H9 (cell line): ENCODE measurements around the gene SKP2. TPM values are rescaled to one million over a fixed set of nuclear protein-coding genes. Genes with fewer than 3 reads are reported as not detected.

Experiments
- DNase-seq: peaks from one replicate; pipeline ENCODE4 v3.0.0-alpha.2; 2017
- H2AFZ ChIP-seq: one replicate; pipeline ENCODE4 v1.6.1; 2013; ENCODE audit warnings: mild to moderate bottlenecking, low read length, control low read depth, moderate library complexity
- H2AK5ac ChIP-seq: 2 replicates; pipeline ENCODE4 v1.6.1; 2013; ENCODE audit warnings: low read length, control low read depth, mixed read lengths; ENCODE audit not compliant: insufficient read length
- H2BK120ac ChIP-seq: one replicate; pipeline ENCODE4 v1.6.1; 2013; ENCODE audit warnings: low read depth, mild to moderate bottlenecking, low read length, control low read depth, inconsistent platforms; ENCODE audit not compliant: poor library complexity, severe bottlenecking
- H2BK12ac ChIP-seq: 2 replicates; pipeline ENCODE4 v1.6.1; 2013; ENCODE audit warnings: low read length, control low read depth, mixed read lengths, low read depth; ENCODE audit not compliant: insufficient read length
- H2BK15ac ChIP-seq: 2 replicates; pipeline ENCODE4 v1.6.1; 2013; ENCODE audit warnings: low read depth, low read length, control low read depth
- H2BK20ac ChIP-seq: one replicate; pipeline ENCODE4 v1.6.1; 2013; ENCODE audit warnings: low read depth, mild to moderate bottlenecking, low read length, control low read depth, inconsistent platforms; ENCODE audit not compliant: poor library complexity, severe bottlenecking
- H2BK5ac ChIP-seq: 2 replicates; pipeline ENCODE4 v1.6.1; 2013; ENCODE audit warnings: low read length, control low read depth, mixed read lengths; ENCODE audit not compliant: insufficient read length
- H3K14ac ChIP-seq: 2 replicates; pipeline ENCODE4 v1.6.1; 2013; ENCODE audit warnings: low read length, control low read depth; ENCODE audit not compliant: insufficient read depth
- H3K18ac ChIP-seq: 2 replicates; pipeline ENCODE4 v1.6.1; 2013; ENCODE audit warnings: low read depth, mild to moderate bottlenecking, mixed read lengths, low read length, control low read depth; ENCODE audit not compliant: insufficient read length
- H3K23ac ChIP-seq: 2 replicates; pipeline ENCODE4 v1.6.1; 2013; ENCODE audit warnings: low read length, control low read depth, mixed read lengths, low read depth; ENCODE audit not compliant: insufficient read length
- H3K23me2 ChIP-seq: 2 replicates; pipeline ENCODE4 v1.6.1; 2013; ENCODE audit warnings: low read depth, mild to moderate bottlenecking, mixed read lengths, low read length, control low read depth; ENCODE audit not compliant: insufficient read length, poor library complexity, severe bottlenecking
- H3K27ac ChIP-seq: 2 replicates; pipeline ENCODE4 v1.5.1; 2013; ENCODE audit warnings: low read length, control low read depth, mixed read lengths, low read depth; ENCODE audit not compliant: insufficient read length
- H3K27me3 ChIP-seq: 2 replicates; pipeline ENCODE4 v1.6.1; 2013; ENCODE audit warnings: low read length, control low read depth, inconsistent platforms; ENCODE audit not compliant: insufficient read depth
- H3K4ac ChIP-seq: 2 replicates; pipeline ENCODE4 v1.6.1; 2013; ENCODE audit warnings: low read depth, mild to moderate bottlenecking, control low read depth, inconsistent platforms, low read length, moderate library complexity
- H3K4me1 ChIP-seq: 2 replicates; pipeline ENCODE4 v1.6.1; 2013; ENCODE audit warnings: low read length, control low read depth, inconsistent platforms; ENCODE audit not compliant: insufficient read depth
- H3K4me2 ChIP-seq: 2 replicates; pipeline ENCODE4 v1.6.1; 2013; ENCODE audit warnings: low read length, control low read depth, mixed read lengths; ENCODE audit not compliant: insufficient read length, insufficient read depth
- H3K56ac ChIP-seq: 2 replicates; pipeline ENCODE4 v1.6.1; 2013; ENCODE audit warnings: low read depth, mild to moderate bottlenecking, mixed read lengths, low read length, control low read depth; ENCODE audit not compliant: insufficient read length
- H3K79me1 ChIP-seq: 2 replicates; pipeline ENCODE4 v1.6.1; 2013; ENCODE audit warnings: low read depth, mild to moderate bottlenecking, moderate library complexity, low read length, control low read depth, inconsistent platforms; ENCODE audit not compliant: insufficient read depth, poor library complexity, severe bottlenecking
- H3K79me2 ChIP-seq: 2 replicates; pipeline ENCODE4 v1.6.1; 2013; ENCODE audit warnings: low read length, control low read depth, inconsistent platforms; ENCODE audit not compliant: insufficient read depth
- H3K9ac ChIP-seq: 2 replicates; pipeline ENCODE4 v1.6.1; 2013; ENCODE audit warnings: low read length, control low read depth, mixed read lengths; ENCODE audit not compliant: insufficient read length; ENCODE audit errors: extremely low read depth
- H3K9me3 ChIP-seq: one replicate; pipeline ENCODE4 v1.6.1; 2013; ENCODE audit warnings: low read depth, low read length, inconsistent platforms; ENCODE audit not compliant: control insufficient read depth
- H3T11ph ChIP-seq: one replicate; pipeline ENCODE4 v1.6.1; 2013; ENCODE audit warnings: mild to moderate bottlenecking, low read length, control low read depth, inconsistent platforms
- H4K20me1 ChIP-seq: one replicate; pipeline ENCODE4 v1.6.1; 2013; ENCODE audit not compliant: control insufficient read depth, insufficient read length, insufficient read depth
- H4K5ac ChIP-seq: 2 replicates; pipeline ENCODE4 v1.6.1; 2013; ENCODE audit warnings: low read depth, mild to moderate bottlenecking, mixed read lengths, low read length, control low read depth; ENCODE audit not compliant: insufficient read length
- H4K8ac ChIP-seq: replicated peaks from 2 replicates; pipeline ENCODE4 v1.6.1; 2013; ENCODE audit warnings: low read length, control low read depth, mixed read lengths, low read depth; ENCODE audit not compliant: insufficient read length
- H4K91ac ChIP-seq: 2 replicates; pipeline ENCODE4 v1.6.1; 2013; ENCODE audit warnings: low read depth, mild to moderate bottlenecking, moderate library complexity, mixed read lengths, low read length, control low read depth; ENCODE audit not compliant: insufficient read length
- H3K27ac Mint-ChIP-seq, 3 experiments: 2 replicates in 2 of 3; 3 replicates in 1 of 3; pipeline ENCODE4 v1.8.0; 2020 to 2021; ENCODE audit warnings: mixed read lengths in 3 of 3, mild to moderate bottlenecking in 1 of 3, moderate library complexity in 1 of 3
- H3K27me3 Mint-ChIP-seq: 2 replicates; pipeline ENCODE4 v1.8.0; 2021; ENCODE audit warnings: low read depth, mild to moderate bottlenecking, moderate library complexity, mixed read lengths
- H3K36me3 Mint-ChIP-seq, 3 experiments: 2 replicates in 2 of 3; 3 replicates in 1 of 3; pipeline ENCODE4 v1.8.0; 2020 to 2021; ENCODE audit warnings: low read depth in 3 of 3, mixed read lengths in 3 of 3; ENCODE audit not compliant: insufficient read depth in 1 of 3
- H3K4me1 Mint-ChIP-seq, 2 experiments: 2 replicates each; pipeline ENCODE4 v1.8.0; 2020; ENCODE audit warnings: mixed read lengths in 2 of 2
- H3K4me3 Mint-ChIP-seq, 2 experiments: 2 replicates in 1 of 2; 3 replicates in 1 of 2; pipeline ENCODE4 v1.8.0; 2020 to 2021; ENCODE audit warnings: mild to moderate bottlenecking in 2 of 2, mixed read lengths in 2 of 2, moderate library complexity in 1 of 2
- H3K9me3 Mint-ChIP-seq, 2 experiments: 2 replicates in 1 of 2; 3 replicates in 1 of 2; pipeline ENCODE4 v1.8.0; 2020; ENCODE audit warnings: mild to moderate bottlenecking in 2 of 2, mixed read lengths in 2 of 2, moderate library complexity in 1 of 2
- CTCF ChIP-seq: fragments of 200-600 bp; sonication (generic); conservative IDR thresholded peaks from 3 replicates; pipeline ENCODE4 v1.8.0; 2021; ENCODE audit warnings: antibody characterized with exemption, mild to moderate bottlenecking
- WGBS: extraction: QIAGEN DNeasy Blood & Tissue Kit; methylation state at CpG from one replicate; pipeline ENCODE4 v1.1.7; 2013; ENCODE audit warnings: missing lambda C conversion rate, low lambda C conversion rate, mixed read lengths; ENCODE audit not compliant: insufficient read length; ENCODE audit errors: extremely low coverage; 5-methylcytosine and 5-hydroxymethylcytosine counted together
- total RNA-seq: library from RNA; stranded (reverse); gene quantifications from 2 replicates; pipeline ENCODE4 v1.2.1, GENCODE V29; 2021

The SKP2 gene
- total RNA-seq, 1 experiment from 2014 or later = 103 TPM

DNA sequence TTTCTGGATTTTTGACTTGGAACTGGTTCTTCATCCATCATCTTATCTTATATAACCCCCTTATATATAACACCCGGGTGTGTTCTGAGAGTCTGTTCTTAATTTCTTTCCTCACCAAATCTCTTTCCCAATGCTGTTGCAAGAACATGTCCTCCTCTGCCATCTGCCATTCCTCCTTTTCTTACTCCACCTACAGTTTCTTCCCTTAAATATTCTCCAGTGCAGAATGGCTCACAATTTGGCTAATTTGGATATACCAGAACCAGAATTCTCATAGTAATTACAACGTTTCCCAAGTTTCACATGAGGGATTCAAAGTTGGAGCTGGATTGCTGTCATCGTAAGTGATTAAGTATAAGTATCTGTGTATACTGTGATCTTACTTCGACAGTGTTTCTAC lies 28.0 kb downstream of the SKP2 start:
- Histone ChIP-seq H2BK5ac (no peak overlapping the region), H3K14ac (no peak overlapping the region), H3K23ac (no peak overlapping the region), H3K4me1 (no peaks in the 10 kb centered on the region), H4K20me1 (no peaks in the 10 kb centered on the region), H3K79me2 (no peaks in the 10 kb centered on the region), H2BK120ac (no peak overlapping the region), H3K9me3 (no peaks in the 10 kb centered on the region), H3K27me3 (no peaks in the 10 kb centered on the region), H2AK5ac (no peak overlapping the region), H3K56ac (no peak overlapping the region), H3K79me1 (no peaks in the 10 kb centered on the region), H3K27ac (no peak overlapping the region), H2BK15ac (no peak overlapping the region), H2BK20ac (no peak overlapping the region), H3K9ac (no peak overlapping the region), H4K8ac (no peak overlapping the region), H4K5ac (no peak overlapping the region), H3K23me2 (no peaks in the 10 kb centered on the region), H2BK12ac (no peak overlapping the region), H3K18ac (no peak overlapping the region), H3K4ac (no peak overlapping the region), H2AFZ (no peak overlapping the region), H3T11ph (no peak overlapping the region), H3K4me2 (no peak overlapping the region), H4K91ac (no peak overlapping the region)
- no peak for TF ChIP-seq CTCF
- Mint-ChIP-seq H3K4me3 (no peak overlapping the region), H3K9me3 (peaks cover 0 to 2% of the 10 kb centered on the region in 2 experiments; a peak in 2 of 5 replicates), H3K4me1 (no peaks in the 10 kb centered on the region), H3K27me3 (no peaks in the 10 kb centered on the region), H3K36me3 (peaks cover 42 to 84% (median 81%) of the 10 kb centered on the region in 3 experiments), H3K27ac (no peak overlapping the region; a peak in 1 of 7 replicates)
- WGBS = no CpG with 5 or more reads among the region's 4 CpGs
- no peak for DNase-seq
